AG04450 (cell line): ENCODE measurements around the gene KLHL17. TPM values are rescaled to one million over a fixed set of nuclear protein-coding genes. Genes with fewer than 3 reads are reported as not detected.

Experiments
- CTCF ChIA-PET: fragments of 300-600, 350-600 bp; formaldehyde crosslinking; extraction: SDS; loops from one replicate; lab custom pipeline; 2022; ENCODE audit warnings: antibody characterized with exemption, inconsistent platforms; lab: Charles Lee
- POLR2A ChIA-PET: fragments of 350-600 bp; formaldehyde crosslinking; extraction: SDS; loops from one replicate; lab custom pipeline; 2021; ENCODE audit warnings: antibody characterized with exemption, inconsistent platforms; lab: Yijun Ruan, JAX
- DNase-seq: peaks from one replicate; pipeline ENCODE4 v3.0.0-alpha.2; 2011; ENCODE audit warnings: low read depth, low spot score
- H3K27ac ChIP-seq: one replicate; pipeline ENCODE4 v1.5.1; 2012; ENCODE audit warnings: low read depth, low read length, control low read depth
- H3K27me3 ChIP-seq: one replicate; pipeline ENCODE4 v1.6.0; 2012; ENCODE audit warnings: low read length; ENCODE audit not compliant: control insufficient read depth, insufficient read depth
- H3K4me3 ChIP-seq: 2 replicates; pipeline ENCODE4 v1.5.1; 2011; ENCODE audit warnings: mild to moderate bottlenecking, low read depth, low read length, control low read depth
- H3K9me3 ChIP-seq: 2 replicates; pipeline ENCODE4 v1.5.1; 2012; ENCODE audit warnings: low read length; ENCODE audit not compliant: control insufficient read depth, insufficient read depth
- CTCF ChIP-seq: IDR thresholded peaks from 2 replicates; pipeline ENCODE4 v1.5.1; 2011; ENCODE audit warnings: low read depth, low read length, control low read depth, inconsistent platforms
- polyA plus RNA-seq: library from polyadenylated mRNA; depleted of rRNA; stranded (reverse); fragments of >200 nt; gene quantifications from 2 replicates; pipeline ENCODE4 v1.2.3, GENCODE V29; 2011

Gene KLHL17
- polyA plus RNA-seq, 1 experiment: 5.5 TPM

- TF ChIP-seq CTCF: no peak
- H3K27me3 ChIP-seq: peaks cover 7% of the 10 kb centered on the region
- no peaks in the 10 kb centered on the region; the same call in 1 of the 2 replicates for H3K9me3 ChIP-seq
- CTCF ChIA-PET: no interaction called here
- H3K4me3 ChIP-seq: peak overlapping the region; percentile 27
- no peak overlapping the region for H3K27ac ChIP-seq
- no peak for DNase-seq
- POLR2A ChIA-PET: no interaction called here
Measured at GRCh38 chr1:925561-926421, 34.6 kb upstream of the KLHL17 start.

GRCh38 chr1:927234-927633 is 33.1 kb upstream of the KLHL17 start:
- CTCF ChIA-PET: no interaction called here
- no peak for DNase-seq
- H3K4me3 ChIP-seq: no peak overlapping the region

GRCh38 chr1:927748-928147 is 32.6 kb upstream of the KLHL17 start:
- no peak for DNase-seq
- Histone ChIP-seq H3K27ac (no peak overlapping the region), H3K9me3 (no peaks in the 10 kb centered on the region; the same call in 1 of the 2 replicates), H3K4me3 (no peak overlapping the region), H3K27me3 (peaks cover 6% of the 10 kb centered on the region)
- TF ChIP-seq CTCF: no peak
- ChIA-PET CTCF (no interaction called here), POLR2A (no interaction called here)

More at GRCh38 chr1:927234-927633, 33.1 kb upstream of the KLHL17 start:
- POLR2A ChIA-PET: no interaction called here
- peaks cover 7% of the 10 kb centered on the region for H3K27me3 ChIP-seq
- H3K27ac ChIP-seq: no peak overlapping the region
- no peak for TF ChIP-seq CTCF
- no peaks in the 10 kb centered on the region; the same call in 1 of the 2 replicates for H3K9me3 ChIP-seq

GRCh38 chr1:928825-929661 is 31.3 kb upstream of the KLHL17 start:
- Histone ChIP-seq H3K4me3 (no peak overlapping the region), H3K9me3 (no peaks in the 10 kb centered on the region; the same call in 1 of the 2 replicates), H3K27me3 (peaks cover 4% of the 10 kb centered on the region), H3K27ac (no peak overlapping the region)
- POLR2A ChIA-PET: no interaction called here
- CTCF ChIA-PET: interaction anchor here (1.1 kb wide), 1 partner anchor 24 kb away, joined by 3 read pairs; no protein-coding TSS in a partner anchor
- no peak for DNase-seq
- TF ChIP-seq CTCF: no peak
